GM21381 (cell line): ENCODE measurements around the gene CCR6.
"Not testable (repeated sequence)": the region's sequence is repeated elsewhere in the genome, so short reads cannot be mapped to it uniquely, and the experiment has no call there.

Source experiments
- ATAC-seq: cut with Tn5 transposase; IDR thresholded peaks from one replicate; pipeline ENCODE4 v1.9.1; 2021; ENCODE audit warnings: mild to moderate bottlenecking, moderate library complexity; ENCODE audit not compliant: unreplicated experiment

CCR6 gene

DNA sequence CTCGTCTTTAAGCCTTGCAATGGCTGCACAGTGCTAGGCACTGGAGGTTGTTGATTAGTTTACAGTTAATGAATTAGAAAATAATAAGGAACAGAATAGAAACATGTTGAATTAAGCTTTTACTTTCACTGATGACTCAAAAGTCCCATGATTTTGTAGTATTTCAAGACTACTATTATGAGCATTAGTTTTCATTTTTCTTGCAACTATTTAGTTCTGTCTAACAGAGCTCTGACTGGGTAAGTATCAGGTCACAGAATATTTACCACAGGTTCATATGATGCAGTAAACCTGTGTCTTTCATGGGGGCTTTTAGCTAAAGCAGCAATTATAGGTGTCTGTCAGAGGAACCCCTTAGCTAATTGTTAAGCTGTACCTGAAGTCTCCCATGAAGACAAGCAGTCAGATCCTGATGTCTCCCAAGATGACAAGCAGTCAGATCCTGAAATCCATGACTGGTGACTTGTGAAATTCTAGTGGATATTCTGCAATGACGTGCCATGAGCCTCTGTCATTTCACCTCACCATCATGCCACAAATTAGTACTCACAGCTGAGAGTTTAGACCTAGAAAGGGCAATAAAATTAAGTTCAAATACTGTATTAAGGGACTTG lies 43.1 kb downstream of the CCR6 start:
- ATAC-seq = no peak

DNA sequence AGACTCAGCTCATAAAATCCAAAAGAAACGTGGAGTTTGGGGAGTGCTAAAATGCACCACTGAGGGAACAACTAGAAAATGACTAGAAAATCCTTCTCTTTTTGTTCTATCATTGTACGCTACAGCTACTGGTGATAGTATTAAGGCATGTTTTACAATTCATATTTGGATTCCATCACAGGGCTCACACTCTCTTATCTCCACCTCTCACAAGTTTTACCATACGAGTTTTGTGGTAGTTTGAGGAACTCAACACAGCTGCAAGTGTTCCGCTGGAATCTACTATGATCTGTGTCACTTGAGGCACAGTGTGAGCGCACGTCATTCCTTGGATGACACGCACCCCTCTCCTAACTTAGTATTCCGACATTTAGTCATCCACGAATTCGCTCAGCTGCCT lies 44.8 kb downstream of the CCR6 start:
- not testable (repeated sequence) for ATAC-seq

DNA sequence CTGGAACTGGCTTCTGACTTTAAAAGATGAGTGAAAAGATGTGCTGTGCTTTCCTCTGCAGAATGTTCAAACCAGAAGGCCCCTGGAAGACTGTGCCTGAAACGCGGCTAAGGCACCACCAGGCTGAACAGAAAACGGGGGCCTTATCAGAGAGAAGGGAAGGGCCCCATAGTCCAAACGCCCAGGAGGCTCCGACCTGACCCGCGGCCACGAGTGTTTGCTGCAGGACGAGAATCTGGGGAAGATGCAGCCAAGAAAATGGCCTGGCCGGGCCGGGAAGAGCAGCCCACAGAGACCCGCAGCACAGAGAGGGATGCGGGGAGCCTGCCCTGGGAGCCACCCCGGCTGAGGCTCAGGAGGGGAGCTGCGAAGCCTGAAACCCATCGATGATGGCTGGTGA lies 45.4 kb downstream of the CCR6 start:
- not testable (repeated sequence) for ATAC-seq

DNA sequence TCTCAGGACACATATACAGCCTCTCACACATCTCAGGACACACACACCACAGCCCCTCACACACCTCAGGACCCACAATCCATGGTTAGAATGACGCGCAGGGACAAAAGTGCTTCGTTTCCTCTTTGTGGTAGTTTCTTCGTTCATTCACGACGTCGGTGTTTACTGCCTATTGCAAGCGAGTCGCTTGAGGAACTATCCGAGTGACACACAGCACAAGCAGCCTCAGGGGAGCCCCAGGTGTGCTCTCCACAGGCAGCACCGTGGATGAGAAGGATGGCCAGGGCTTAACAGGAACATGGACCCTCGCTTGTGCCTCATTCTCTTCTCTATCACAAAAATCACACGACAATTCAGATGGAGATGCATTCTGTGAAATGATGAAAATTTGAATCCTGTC lies 47.0 kb downstream of the CCR6 start:
- ATAC-seq = not testable (repeated sequence)

DNA sequence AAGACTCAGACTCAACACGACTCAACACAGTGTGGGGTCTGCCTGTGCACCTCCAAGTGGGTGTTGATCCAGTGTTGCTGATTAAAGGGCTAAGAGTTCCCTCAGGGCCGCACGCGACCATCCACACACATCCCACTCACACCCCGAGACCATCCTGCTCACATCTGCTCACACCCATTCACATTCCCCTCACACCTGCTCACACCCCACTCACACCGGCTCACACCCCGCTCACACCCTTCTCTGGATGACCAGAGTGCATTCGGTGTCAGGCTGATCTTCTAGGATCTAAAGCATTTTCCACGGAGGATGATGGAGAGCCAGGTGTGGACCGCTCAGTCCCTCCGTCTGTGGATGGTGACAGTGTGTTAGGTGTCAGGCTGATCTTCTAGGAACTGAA lies 48.4 kb downstream of the CCR6 start:
- ATAC-seq = not testable (repeated sequence)

DNA sequence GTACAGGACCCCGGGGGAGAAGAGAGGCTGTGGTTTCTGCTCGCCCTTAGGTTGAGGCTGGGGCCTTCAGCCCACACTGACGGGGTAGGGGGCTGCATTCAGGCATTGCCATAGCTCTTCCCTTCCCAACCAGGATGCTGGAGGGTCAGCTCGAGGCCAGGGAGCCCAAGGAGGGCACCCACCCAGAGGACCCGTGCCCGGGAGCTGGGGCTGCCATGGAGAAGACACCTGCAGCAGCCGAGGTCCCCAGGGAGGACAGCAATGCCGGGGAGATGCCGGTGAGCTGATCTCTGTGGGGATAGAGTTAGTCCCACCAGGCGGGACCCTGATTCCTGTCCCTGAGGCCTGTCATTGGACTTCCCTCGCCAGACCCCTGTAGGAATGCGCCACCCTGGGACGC lies 49.1 kb downstream of the CCR6 start:
- ATAC-seq = not testable (repeated sequence)

DNA sequence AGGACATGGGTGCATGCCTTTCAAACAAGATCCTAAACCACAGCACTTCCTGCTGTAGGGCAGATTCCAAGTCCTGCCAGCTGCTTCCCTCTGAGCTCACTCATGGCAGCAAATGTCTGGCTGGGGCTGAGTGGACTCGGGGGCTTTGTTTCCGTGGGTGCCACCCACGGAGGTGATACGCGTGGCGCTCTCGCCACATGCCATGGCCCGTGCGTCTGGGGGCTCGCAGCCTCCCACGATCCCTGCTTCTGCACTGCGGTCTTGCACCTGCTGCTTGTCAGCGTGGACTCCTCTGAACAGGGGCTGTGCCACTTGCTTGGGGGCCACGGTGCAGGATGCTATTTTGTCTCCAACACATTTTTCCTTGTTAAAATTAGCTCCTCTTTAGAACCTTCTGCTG lies 54.4 kb downstream of the CCR6 start:
- ATAC-seq = not testable (repeated sequence)

DNA sequence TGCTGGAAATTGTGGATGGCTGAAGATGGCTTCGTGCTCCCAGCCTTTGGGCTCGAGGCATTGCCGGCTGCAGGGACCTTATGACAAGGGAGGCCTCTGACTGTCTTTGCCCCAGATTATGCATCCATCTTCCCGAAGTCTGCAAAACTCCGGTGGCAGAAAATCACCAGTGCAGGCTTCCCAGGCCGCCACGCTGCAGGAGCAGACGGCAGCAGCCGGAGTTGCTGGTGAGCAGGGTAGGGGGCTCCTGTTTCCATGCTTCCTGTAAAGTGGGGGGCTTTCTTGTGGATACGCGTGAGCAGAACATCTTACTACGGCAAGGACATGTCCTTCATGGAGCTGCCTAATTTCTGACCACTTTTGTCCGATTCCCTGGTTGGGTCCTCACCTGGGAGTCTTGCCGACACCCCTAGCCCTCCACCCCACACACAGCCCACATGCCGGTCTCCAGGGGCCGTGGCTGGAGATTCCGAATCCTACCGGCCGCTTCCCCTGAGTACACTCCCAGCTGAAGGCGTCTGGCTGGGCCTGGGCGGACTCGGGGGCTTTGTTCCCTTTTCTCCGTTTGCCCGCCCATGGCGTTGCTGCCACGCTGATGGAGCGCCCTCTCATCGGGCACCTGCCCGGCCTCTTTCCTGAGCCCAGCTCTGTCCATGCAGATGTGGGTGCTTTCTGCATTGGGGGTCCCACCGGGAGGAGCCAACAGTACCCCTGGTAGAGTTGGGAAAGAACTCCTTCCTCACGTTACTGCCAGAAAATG lies 56.2 kb downstream of the CCR6 start:
- ATAC-seq = not testable (repeated sequence)

DNA sequence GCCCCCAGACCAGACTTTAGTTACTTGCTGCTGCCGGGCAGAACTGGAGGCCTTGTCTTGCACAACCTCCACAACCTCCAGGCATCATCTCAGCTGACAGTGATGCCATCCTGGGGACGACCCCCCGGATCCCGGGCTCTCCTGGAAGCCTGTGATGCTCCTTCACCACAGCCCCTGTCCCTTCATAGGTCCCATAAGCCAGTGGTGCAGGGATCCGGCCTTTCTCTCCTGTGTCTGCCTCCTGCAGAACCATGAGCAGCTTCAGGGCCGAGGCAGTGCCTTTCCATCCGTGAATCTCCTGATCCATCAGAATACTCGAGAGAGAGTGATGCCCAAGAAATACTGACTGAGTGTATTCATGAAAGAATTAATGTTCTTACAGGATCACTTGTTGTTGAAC lies 57.2 kb downstream of the CCR6 start:
- not testable (repeated sequence) for ATAC-seq

DNA sequence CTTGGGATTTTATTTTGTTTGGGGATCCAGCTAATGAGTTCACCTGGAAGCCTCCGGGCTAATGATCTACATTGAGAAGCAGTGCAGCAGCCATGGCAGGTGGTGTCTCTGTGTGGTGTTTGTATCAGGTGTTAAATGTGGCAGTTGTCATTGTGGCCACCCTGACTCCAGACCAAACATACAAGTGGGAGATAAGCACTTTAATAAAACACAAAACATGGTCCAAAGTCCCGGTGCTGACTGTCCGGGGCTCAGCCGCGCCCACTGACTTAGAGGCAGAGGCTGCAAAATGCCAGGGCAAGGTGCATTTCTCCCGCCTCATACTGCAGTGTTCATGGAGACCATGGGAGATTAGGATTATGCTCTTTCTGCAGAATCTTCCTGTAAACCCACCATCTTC lies 58.5 kb downstream of the CCR6 start:
- ATAC-seq = not testable (repeated sequence)

DNA sequence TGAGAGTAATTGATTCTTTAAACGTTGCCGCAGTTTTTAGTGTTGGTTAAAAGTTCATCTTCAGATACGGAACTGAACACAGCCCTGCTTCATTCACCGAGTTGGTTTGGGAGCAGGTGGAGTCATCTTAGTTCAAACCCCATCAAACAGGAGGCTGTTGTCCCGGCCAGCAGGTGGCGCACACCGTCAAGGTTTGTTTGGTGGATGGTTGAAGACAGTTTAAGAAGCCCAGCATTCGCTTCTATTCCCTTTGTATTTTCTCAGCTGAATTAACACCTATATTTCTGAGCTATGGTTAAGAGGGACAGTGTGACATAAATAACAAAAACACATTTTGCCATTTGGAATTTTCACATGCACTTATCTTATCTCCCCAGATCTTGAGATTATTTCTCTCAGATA lies 60.0 kb downstream of the CCR6 start:
- ATAC-seq = peak; percentile 77

DNA sequence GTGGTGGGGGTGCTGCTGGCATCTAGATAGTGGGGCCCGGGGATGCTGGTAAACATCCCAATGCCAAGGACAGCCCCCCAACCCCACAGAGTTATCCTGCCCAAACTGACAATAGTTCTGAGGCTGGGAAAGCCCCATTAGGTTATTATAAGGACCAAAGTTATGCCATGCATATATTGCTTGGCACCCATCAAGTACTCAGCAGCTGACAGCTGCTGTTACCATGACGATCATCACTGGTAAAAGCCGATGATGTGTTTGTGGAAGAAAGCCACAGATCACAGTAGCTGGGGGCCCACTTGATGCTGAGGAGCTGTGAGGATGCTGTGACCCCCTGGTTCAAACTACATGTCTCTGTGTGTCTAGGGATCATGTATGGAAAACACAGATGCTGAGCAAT lies 62.2 kb downstream of the CCR6 start:
- not testable (repeated sequence) for ATAC-seq

DNA sequence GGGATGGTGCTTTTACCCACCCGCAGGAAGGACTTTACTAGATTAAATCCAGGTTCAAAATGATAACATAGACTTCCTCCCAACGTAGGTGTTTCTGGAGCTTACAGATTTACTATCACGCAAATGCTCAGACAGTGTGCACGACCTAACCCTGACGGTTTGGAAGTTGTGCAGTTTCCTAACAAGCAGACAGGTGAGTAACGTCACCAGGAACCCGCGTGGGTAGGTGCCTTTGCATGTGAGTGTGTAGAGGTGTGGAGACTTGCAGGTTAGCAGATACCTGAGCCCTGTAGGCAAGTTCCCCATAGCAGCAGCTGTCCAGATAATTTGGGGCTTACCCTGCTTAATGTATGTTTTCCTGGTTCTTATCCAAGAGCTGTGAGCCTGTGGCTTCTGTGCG lies 64.4 kb downstream of the CCR6 start:
- ATAC-seq = not testable (repeated sequence)
